ENCODE data around the gene TSPAN9.

TSPAN9 gene

DNA sequence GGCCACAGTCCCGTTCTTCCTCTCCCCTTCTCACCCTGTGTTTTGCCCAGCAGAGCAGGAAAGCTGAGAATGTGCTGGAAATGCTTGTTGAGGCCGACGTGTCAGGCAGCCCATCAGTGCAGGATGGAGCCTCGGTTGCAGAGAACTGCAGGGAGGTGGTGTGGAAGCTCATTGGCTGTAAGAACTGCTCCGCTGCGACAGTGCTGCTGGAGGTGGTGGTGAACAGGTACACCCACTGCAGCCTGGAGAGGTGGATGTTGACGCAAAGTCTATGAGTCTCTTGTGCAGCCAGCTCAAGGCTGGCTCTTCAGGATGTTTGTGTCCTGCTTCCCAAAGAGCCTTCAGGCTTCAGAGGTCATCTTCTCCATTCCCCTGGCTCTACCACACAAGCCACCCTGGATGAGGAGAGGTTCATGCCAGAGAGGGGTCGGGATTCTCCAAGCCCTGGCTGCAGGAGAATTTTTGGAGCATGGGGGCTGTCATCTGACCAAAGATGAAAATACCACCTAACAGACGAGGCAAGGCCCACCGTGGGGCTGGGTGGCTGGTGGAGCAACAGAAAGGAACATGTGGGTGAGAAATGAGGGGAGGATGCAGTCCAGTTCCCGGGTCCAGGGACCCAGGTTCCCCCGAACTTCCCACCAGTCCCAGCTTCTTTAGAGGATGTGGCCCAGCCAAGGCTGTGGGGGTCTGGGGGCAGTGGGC, 239.7 kb downstream of the TSPAN9 start:
- Histone ChIP-seq H3K27me3 (ENCODE audit: control insufficient read depth, low read length) (no peaks in the 10 kb centered on the region; the same call in none of the 2 replicates), H3K4me1 (ENCODE audit: control insufficient read depth, low read length) (0 out of 2 replicates have a peak, but pooled peaks cover 3% of the 10 kb centered on the region), H3K9me3 (ENCODE audit: control insufficient read depth, insufficient read depth, low read length) (no peaks in the 10 kb centered on the region), H3K79me2 (ENCODE audit: control insufficient read depth, low read length) (no peaks in the 10 kb centered on the region), H4K20me1 (ENCODE audit: control insufficient read depth, insufficient read depth, low read depth, low read length) (peaks cover 4% of the 10 kb centered on the region; the same call in 1 of the 2 replicates), H3K36me3 (ENCODE audit: control insufficient read depth, low read length) (no peaks in the 10 kb centered on the region), H3K4me3 (ENCODE audit: low read length) (no peak overlapping the region), H3F3A (ENCODE audit: control insufficient read depth, insufficient read depth) (no peaks in the 10 kb centered on the region), H3K27ac (ENCODE audit: low read depth, low read length) (no peak overlapping the region), H3K4me2 (ENCODE audit: low read length) (no peak overlapping the region), H3K9me2 (replicated peaks; ENCODE audit: control insufficient read depth, low read length) (no peaks in the 10 kb centered on the region)
- no peak for TF ChIP-seq EZH2phosphoT487 (IDR thresholded peaks at IDR 0.05; ENCODE audit: borderline replicate concordance, low read length)
- TF ChIP-seq, protein P1, sequence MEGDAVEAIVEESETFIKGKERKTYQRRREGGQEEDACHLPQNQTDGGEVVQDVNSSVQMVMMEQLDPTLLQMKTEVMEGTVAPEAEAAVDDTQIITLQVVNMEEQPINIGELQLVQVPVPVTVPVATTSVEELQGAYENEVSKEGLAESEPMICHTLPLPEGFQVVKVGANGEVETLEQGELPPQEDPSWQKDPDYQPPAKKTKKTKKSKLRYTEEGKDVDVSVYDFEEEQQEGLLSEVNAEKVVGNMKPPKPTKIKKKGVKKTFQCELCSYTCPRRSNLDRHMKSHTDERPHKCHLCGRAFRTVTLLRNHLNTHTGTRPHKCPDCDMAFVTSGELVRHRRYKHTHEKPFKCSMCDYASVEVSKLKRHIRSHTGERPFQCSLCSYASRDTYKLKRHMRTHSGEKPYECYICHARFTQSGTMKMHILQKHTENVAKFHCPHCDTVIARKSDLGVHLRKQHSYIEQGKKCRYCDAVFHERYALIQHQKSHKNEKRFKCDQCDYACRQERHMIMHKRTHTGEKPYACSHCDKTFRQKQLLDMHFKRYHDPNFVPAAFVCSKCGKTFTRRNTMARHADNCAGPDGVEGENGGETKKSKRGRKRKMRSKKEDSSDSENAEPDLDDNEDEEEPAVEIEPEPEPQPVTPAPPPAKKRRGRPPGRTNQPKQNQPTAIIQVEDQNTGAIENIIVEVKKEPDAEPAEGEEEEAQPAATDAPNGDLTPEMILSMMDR (IDR thresholded peaks at IDR 0.05; ENCODE audit: low read depth, low read length, poor library complexity, severe bottlenecking) = no peak

DNA sequence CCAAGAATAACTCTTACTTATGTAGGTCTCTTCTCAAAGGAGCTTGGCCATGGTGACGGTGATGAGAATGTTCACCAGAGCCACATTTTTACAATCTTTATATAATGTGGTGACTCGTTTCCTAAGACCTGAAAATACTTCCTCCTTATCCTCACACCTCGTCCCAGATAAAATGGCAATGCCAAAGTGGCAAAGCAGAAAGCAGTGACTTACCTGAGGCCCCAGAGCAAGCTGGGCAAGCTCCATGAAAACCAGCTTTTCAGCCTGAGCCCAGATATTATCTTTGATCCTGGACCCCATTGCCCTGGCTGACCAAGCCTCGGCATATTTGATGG, 240.3 kb downstream of the TSPAN9 start:
- Histone ChIP-seq H3K4me2 (ENCODE audit: low read length) (no peak overlapping the region), H3K4me3 (ENCODE audit: low read length) (no peak overlapping the region), H3K9me2 (replicated peaks; ENCODE audit: control insufficient read depth, low read length) (no peaks in the 10 kb centered on the region), H3K36me3 (ENCODE audit: control insufficient read depth, low read length) (no peaks in the 10 kb centered on the region), H3K27ac (ENCODE audit: low read depth, low read length) (no peak overlapping the region), H3K27me3 (ENCODE audit: control insufficient read depth, low read length) (no peaks in the 10 kb centered on the region; the same call in none of the 2 replicates), H4K20me1 (ENCODE audit: control insufficient read depth, insufficient read depth, low read depth, low read length) (peaks cover 4% of the 10 kb centered on the region; the same call in 1 of the 2 replicates), H3K79me2 (ENCODE audit: control insufficient read depth, low read length) (no peaks in the 10 kb centered on the region), H3K4me1 (ENCODE audit: control insufficient read depth, low read length) (0 out of 2 replicates have a peak, but pooled peaks cover 3% of the 10 kb centered on the region), H3F3A (ENCODE audit: control insufficient read depth, insufficient read depth) (no peaks in the 10 kb centered on the region), H3K9me3 (ENCODE audit: control insufficient read depth, insufficient read depth, low read length) (no peaks in the 10 kb centered on the region)
- TF ChIP-seq, protein P1 (IDR thresholded peaks at IDR 0.05; ENCODE audit: low read depth, low read length, poor library complexity, severe bottlenecking) = no peak
- no peak for TF ChIP-seq EZH2phosphoT487 (IDR thresholded peaks at IDR 0.05; ENCODE audit: borderline replicate concordance, low read length)

DNA sequence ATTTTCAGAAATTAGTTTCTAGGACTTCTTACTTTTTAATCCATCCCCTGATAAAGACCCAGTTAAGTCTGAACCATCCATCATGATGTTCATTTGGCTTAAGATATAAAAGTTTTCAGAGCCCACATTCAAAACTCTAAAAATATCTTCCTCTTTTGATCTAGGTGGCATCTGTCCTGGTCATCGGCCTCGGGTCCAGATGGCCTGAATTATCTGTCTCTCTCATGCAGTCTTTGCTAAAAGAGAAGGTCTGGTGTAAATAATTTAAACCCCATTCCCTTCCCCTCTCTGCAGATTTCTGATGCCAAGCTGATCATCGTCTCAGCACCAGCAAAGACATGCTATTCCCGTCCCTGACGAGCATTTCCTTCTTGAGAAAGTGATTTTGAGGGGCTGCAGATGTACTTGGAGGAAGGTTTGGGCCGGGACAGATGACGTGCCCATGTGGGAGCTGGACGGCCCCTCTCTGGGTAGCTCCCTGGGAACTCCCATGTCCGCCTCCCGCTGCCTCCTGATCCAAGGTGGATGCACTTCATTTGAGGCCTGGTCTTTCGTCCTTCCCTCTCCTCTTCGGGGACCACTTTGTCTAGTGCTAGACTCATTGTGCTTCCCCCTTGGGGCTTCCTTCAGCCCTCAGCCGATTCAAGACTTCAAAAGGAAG, 240.8 kb downstream of the TSPAN9 start:
- Histone ChIP-seq H3F3A (ENCODE audit: control insufficient read depth, insufficient read depth) (no peaks in the 10 kb centered on the region), H3K4me2 (ENCODE audit: low read length) (no peak overlapping the region), H3K4me1 (ENCODE audit: control insufficient read depth, low read length) (0 out of 2 replicates have a peak, but pooled peaks cover 3% of the 10 kb centered on the region), H4K20me1 (ENCODE audit: control insufficient read depth, insufficient read depth, low read depth, low read length) (peaks cover 4% of the 10 kb centered on the region; the same call in 1 of the 2 replicates), H3K36me3 (ENCODE audit: control insufficient read depth, low read length) (no peaks in the 10 kb centered on the region), H3K27ac (ENCODE audit: low read depth, low read length) (no peak overlapping the region), H3K27me3 (ENCODE audit: control insufficient read depth, low read length) (no peaks in the 10 kb centered on the region; the same call in none of the 2 replicates), H3K4me3 (ENCODE audit: low read length) (no peak overlapping the region), H3K79me2 (ENCODE audit: control insufficient read depth, low read length) (no peaks in the 10 kb centered on the region), H3K9me2 (replicated peaks; ENCODE audit: control insufficient read depth, low read length) (no peaks in the 10 kb centered on the region), H3K9me3 (ENCODE audit: control insufficient read depth, insufficient read depth, low read length) (no peaks in the 10 kb centered on the region)
- TF ChIP-seq EZH2phosphoT487 (IDR thresholded peaks at IDR 0.05; ENCODE audit: borderline replicate concordance, low read length) = no peak
- TF ChIP-seq, protein P1 (IDR thresholded peaks at IDR 0.05; ENCODE audit: low read depth, low read length, poor library complexity, severe bottlenecking) = no peak

Data from DOHH2 (cell line).